Mammary epithelial cell (primary cell): ENCODE results near the gene CCIN.

ENCODE experiments used
- CTCF ChIP-seq, 2 donors: IDR thresholded peaks in 1 of 2; conservative IDR thresholded peaks in 1 of 2; 2 replicates each; pipeline ENCODE4 v1.5.1; 2011 to 2012; ENCODE audit warnings: inconsistent platforms in 2 of 2, low read length in 2 of 2, mild to moderate bottlenecking in 2 of 2, control low read depth in 1 of 2, low read depth in 1 of 2; ENCODE audit not compliant: insufficient read depth in 1 of 2; ENCODE audit errors: extremely low read depth in 1 of 2
- EZH2 ChIP-seq: IDR thresholded peaks from 2 replicates; pipeline ENCODE4 v1.6.1; 2012; ENCODE audit warnings: low read length, inconsistent platforms, borderline replicate concordance

GRCh38 chr9:36120705-36121104 lies 48.5 kb upstream of the CCIN start:
- TF ChIP-seq CTCF (conservative IDR thresholded peaks at IDR 0.05 in 1 of 2, IDR thresholded peaks at IDR 0.05 in 1 of 2; ENCODE audit: extremely low read depth in 1 of 2, insufficient read depth in 1 of 2, low read depth in 1 of 2, low read length in 2 of 2) (no peak), EZH2 (no peak)
